H1 (cell line): ENCODE data around the gene CLIP4. TPM values are rescaled to one million over a fixed set of nuclear protein-coding genes. Genes with fewer than 3 reads are reported as not detected.

Experiments used
- CTCF ChIA-PET: fragments of 300-600 bp; sonication (Branson Sonifier 250); formaldehyde crosslinking; loops from one replicate; lab custom pipeline; 2021; ENCODE audit not compliant: partially characterized antibody; lab: Charles Lee
- POLR2A ChIA-PET: fragments of 300-600 bp; sonication (Branson Sonifier 250); formaldehyde crosslinking; loops from one replicate; lab custom pipeline; 2021; ENCODE audit warnings: inconsistent platforms; ENCODE audit not compliant: partially characterized antibody; lab: Charles Lee
- DNase-seq, 2 experiments: peaks; one replicate each; pipeline versions ENCODE4 v3.0.0 to v3.0.0-alpha.2; 2010 to 2022; ENCODE audit warnings: low spot score in 2 of 2, low read depth in 1 of 2, mixed read lengths in 1 of 2
- FAIRE-seq: peaks from 2 replicates; lab custom pipeline; 2011; peaks lifted over from hg19 to GRCh38; lab: Jason Lieb, UNC
- H2AFZ ChIP-seq: 2 replicates; pipeline ENCODE4 v1.8.1; 2012; ENCODE audit warnings: low read length, inconsistent platforms
- H2AK5ac ChIP-seq: 2 replicates; pipeline ENCODE4 v1.6.1; 2013; ENCODE audit warnings: low read depth, low read length
- H2BK120ac ChIP-seq: replicated peaks from 2 replicates; pipeline ENCODE3; 2013; ENCODE audit warnings: low read depth, low read length, inconsistent platforms
- H2BK12ac ChIP-seq: 2 replicates; pipeline ENCODE4 v1.6.1; 2013; ENCODE audit warnings: low read depth, low read length
- H2BK15ac ChIP-seq: 2 replicates; pipeline ENCODE4 v1.6.1; 2013; ENCODE audit warnings: low read length
- H2BK20ac ChIP-seq: 2 replicates; pipeline ENCODE4 v1.6.1; 2013; ENCODE audit warnings: low read length
- H2BK5ac ChIP-seq: 2 replicates; pipeline ENCODE4 v1.6.1; 2013; ENCODE audit warnings: low read depth, low read length
- H3K14ac ChIP-seq: 2 replicates; pipeline ENCODE4 v1.6.1; 2013; ENCODE audit warnings: inconsistent platforms; ENCODE audit not compliant: insufficient read length
- H3K18ac ChIP-seq: 2 replicates; pipeline ENCODE4 v1.6.1; 2013; ENCODE audit warnings: low read length; ENCODE audit errors: extremely low read depth
- H3K23ac ChIP-seq: 2 replicates; pipeline ENCODE4 v1.6.1; 2013; ENCODE audit warnings: inconsistent platforms; ENCODE audit not compliant: insufficient read length
- H3K23me2 ChIP-seq: 2 replicates; pipeline ENCODE4 v1.6.1; 2013; ENCODE audit warnings: low read depth, low read length
- H3K27ac ChIP-seq: 2 replicates; pipeline ENCODE4 v1.6.1; 2011; ENCODE audit warnings: low read depth, low read length, inconsistent platforms
- H3K27me3 ChIP-seq, 4 experiments: replicated peaks in 1 of 4; 1 replicate in 1 of 4; 2 replicates in 3 of 4; pipeline versions ENCODE4 v1.6.1 to v1.8.1; 2011 to 2013; ENCODE audit warnings: low read length in 3 of 4, mild to moderate bottlenecking in 3 of 4, inconsistent platforms in 2 of 4, mixed read lengths in 2 of 4, moderate library complexity in 1 of 4; ENCODE audit not compliant: control insufficient read depth in 3 of 4, insufficient read depth in 3 of 4; ENCODE audit errors: extremely low read depth in 1 of 4
- H3K36me3 ChIP-seq, 4 experiments: 2 replicates each; pipeline versions ENCODE4 v1.6.1 to v1.8.1; 2011 to 2013; ENCODE audit warnings: mild to moderate bottlenecking in 4 of 4, low read length in 3 of 4, moderate library complexity in 2 of 4, control low read depth in 1 of 4, inconsistent platforms in 1 of 4; ENCODE audit not compliant: insufficient read depth in 4 of 4, control insufficient read depth in 2 of 4
- H3K4ac ChIP-seq: replicated peaks from 2 replicates; pipeline ENCODE3; 2013; ENCODE audit warnings: low read length, low read depth, mixed read lengths, inconsistent platforms; ENCODE audit not compliant: insufficient read length
- H3K4me1 ChIP-seq, 4 experiments: replicated peaks in 1 of 4; 1 replicate in 1 of 4; 2 replicates in 3 of 4; pipeline versions ENCODE4 v1.6.1 to v1.8.1; 2011 to 2013; ENCODE audit warnings: low read length in 3 of 4, inconsistent platforms in 2 of 4, mixed read lengths in 1 of 4; ENCODE audit not compliant: insufficient read depth in 4 of 4, control insufficient read depth in 3 of 4
- H3K4me2 ChIP-seq, 2 experiments: 2 replicates each; pipeline versions ENCODE4 v1.6.1 to v1.8.1; 2011 to 2013; ENCODE audit warnings: low read depth in 2 of 2, low read length in 2 of 2, control low read depth in 1 of 2, inconsistent platforms in 1 of 2, mild to moderate bottlenecking in 1 of 2; ENCODE audit not compliant: insufficient read depth in 1 of 2
- H3K4me3 ChIP-seq, 4 experiments: fragments of 200-600, 300-600 bp in 1 of 4; sonication (generic), shearing (Covaris generic), sonication (Bioruptor Twin) in 1 of 4; 2 replicates each; pipeline versions ENCODE4 v1.5.1 to v1.8.1; 2011 to 2016; ENCODE audit warnings: low read length in 4 of 4, low read depth in 3 of 4, control low read depth in 2 of 4, inconsistent platforms in 2 of 4, mild to moderate bottlenecking in 2 of 4, mixed read lengths in 1 of 4, moderate library complexity in 1 of 4; ENCODE audit not compliant: insufficient read depth in 2 of 4; ENCODE audit errors: extremely low read depth in 1 of 4
- H3K56ac ChIP-seq: replicated peaks from 2 replicates; pipeline ENCODE3; 2013; ENCODE audit warnings: low read depth, mild to moderate bottlenecking, mixed read lengths, low read length, inconsistent platforms; ENCODE audit not compliant: insufficient read length
- H3K79me1 ChIP-seq: 2 replicates; pipeline ENCODE4 v1.6.1; 2013; ENCODE audit warnings: low read depth, low read length, control low read depth
- H3K79me2 ChIP-seq, 2 experiments: 2 replicates each; pipeline versions ENCODE4 v1.6.1 to v1.8.1; 2012 to 2013; ENCODE audit warnings: low read length in 2 of 2, mild to moderate bottlenecking in 2 of 2, inconsistent platforms in 1 of 2; ENCODE audit not compliant: insufficient read depth in 2 of 2, control insufficient read depth in 1 of 2
- H3K9ac ChIP-seq, 4 experiments: replicated peaks in 1 of 4; 1 replicate in 1 of 4; 2 replicates in 3 of 4; pipeline versions ENCODE4 v1.6.1 to v1.8.1; 2011 to 2013; ENCODE audit warnings: low read depth in 3 of 4, low read length in 3 of 4, control low read depth in 2 of 4, mild to moderate bottlenecking in 2 of 4, moderate library complexity in 2 of 4, inconsistent platforms in 1 of 4; ENCODE audit errors: extremely low read depth in 1 of 4
- H3K9me3 ChIP-seq, 2 experiments: 2 replicates each; pipeline versions ENCODE4 v1.6.1 to v1.8.1; 2012 to 2013; ENCODE audit warnings: mild to moderate bottlenecking in 2 of 2, moderate library complexity in 2 of 2, control low read depth in 1 of 2, inconsistent platforms in 1 of 2, low read depth in 1 of 2, low read length in 1 of 2, mixed read lengths in 1 of 2; ENCODE audit not compliant: insufficient read depth in 2 of 2
- H4K20me1 ChIP-seq, 2 experiments: replicated peaks in 1 of 2; 2 replicates each; pipeline versions ENCODE3 to v1.8.1; 2011 to 2013; ENCODE audit warnings: inconsistent platforms in 2 of 2, low read length in 2 of 2, mild to moderate bottlenecking in 1 of 2; ENCODE audit not compliant: insufficient read depth in 2 of 2, control insufficient read depth in 1 of 2
- H4K5ac ChIP-seq: 2 replicates; pipeline ENCODE4 v1.6.1; 2013; ENCODE audit warnings: low read length, low read depth, mixed read lengths, inconsistent platforms; ENCODE audit not compliant: insufficient read length
- H4K8ac ChIP-seq: 2 replicates; pipeline ENCODE4 v1.8.0; 2013; ENCODE audit warnings: mild to moderate bottlenecking, moderate library complexity, low read length, inconsistent platforms; ENCODE audit not compliant: insufficient read depth; ENCODE audit errors: extremely low read depth
- H4K91ac ChIP-seq: replicated peaks from 2 replicates; pipeline ENCODE3; 2013; ENCODE audit warnings: low read length, mixed read lengths, inconsistent platforms; ENCODE audit not compliant: insufficient read length
- CEBPB ChIP-seq: IDR thresholded peaks from 2 replicates; pipeline ENCODE4 v1.6.1; 2012; ENCODE audit warnings: low read depth, low read length
- KDM5A ChIP-seq: fragments of 200-600 bp; IDR thresholded peaks from 2 replicates; pipeline ENCODE4 v1.7.1; 2012; ENCODE audit warnings: mild to moderate bottlenecking, low read length, inconsistent platforms, mixed read lengths
- NANOG ChIP-seq: IDR thresholded peaks from 2 replicates; pipeline ENCODE4 v1.6.1; 2011; ENCODE audit warnings: low read length, low read depth, mild to moderate bottlenecking, inconsistent platforms; ENCODE audit not compliant: insufficient read depth, poor library complexity, severe bottlenecking
- RFX5 ChIP-seq: IDR thresholded peaks from 2 replicates; pipeline ENCODE4 v1.6.1; 2011; ENCODE audit warnings: low read depth, low read length, improper control_type of control experiment, borderline replicate concordance
- RXRA ChIP-seq: IDR thresholded peaks from 2 replicates; pipeline ENCODE4 v1.6.1; 2011; ENCODE audit warnings: low read depth, mild to moderate bottlenecking, low read length, moderate library complexity; ENCODE audit not compliant: insufficient read depth
- SAP30 ChIP-seq: fragments of 300-600 bp; sonication (generic); IDR thresholded peaks from 2 replicates; pipeline ENCODE4 v1.7.1; 2012; ENCODE audit warnings: low read length, moderate library complexity, mild to moderate bottlenecking, inconsistent platforms; ENCODE audit not compliant: insufficient read depth, insufficient replicate concordance
- SIX5 ChIP-seq: IDR thresholded peaks from 2 replicates; pipeline ENCODE4 v1.6.1; 2011; ENCODE audit warnings: mild to moderate bottlenecking, low read depth, low read length
- TBP ChIP-seq: IDR thresholded peaks from 2 replicates; pipeline ENCODE4 v1.6.1; 2011; ENCODE audit warnings: low read depth, low read length, improper control_type of control experiment
- TCF12 ChIP-seq: IDR thresholded peaks from 2 replicates; pipeline ENCODE4 v1.6.1; 2011; ENCODE audit warnings: low read depth, mild to moderate bottlenecking, low read length
- WGBS, 2 experiments: shearing (Covaris generic) in 1 of 2; methylation state at CpG; one replicate each; pipeline versions ENCODE4 v1.1.6 to v1.1.7; 2013 to 2015; ENCODE audit warnings: low lambda C conversion rate in 2 of 2, mixed read lengths in 2 of 2, inconsistent platforms in 1 of 2, low coverage in 1 of 2, missing lambda C conversion rate in 1 of 2; ENCODE audit not compliant: insufficient replicate concordance in 2 of 2, insufficient coverage in 1 of 2, insufficient read length in 1 of 2; ENCODE audit errors: extremely low coverage in 1 of 2, missing lambda C conversion rate in 1 of 2; 5-methylcytosine and 5-hydroxymethylcytosine counted together
- polyA plus RNA-seq, 7 experiments: library from polyadenylated mRNA; depleted of rRNA in 3 of 7; stranded (reverse) in 5 of 7; unstranded in 2 of 7; fragments of >200 nt in 5 of 7; fragments of 200-250 nt in 2 of 7; gene quantifications; 1 replicate in 5 of 7; 2 replicates in 1 of 7; 4 replicates in 1 of 7; pipeline versions ENCODE4 v1.2.1 to v1.2.3, GENCODE V29; 2011 to 2013; ENCODE audit warnings: missing spikeins in 2 of 7, mixed read lengths in 2 of 7
- total RNA-seq: library from RNA; stranded (reverse); fragmentation: NEBNext Ultra II Directional; extraction: Animal tissue kit (Norgen Biotek cat#: 25700); gene quantifications from 2 replicates; pipeline ENCODE4 v1.2.1, GENCODE V29; 2021

Gene CLIP4
- total and polyA plus RNA-seq, 2 of the 8 experiments (the other 6 are each of a cell fraction or from before 2014, with no cell fraction given): 0.08 to 0.09 TPM

- H3K27ac ChIP-seq: no peak overlapping the region
These were observed 104.2 kb downstream of the CLIP4 start for GRCh38 chr2:29219374-29219773.

More at GRCh38 chr2:29219374-29219773, 104.2 kb downstream of the CLIP4 start:
- Histone ChIP-seq H4K5ac (no peak overlapping the region), H2AFZ (no peak overlapping the region), H3K79me1 (no peaks in the 10 kb centered on the region), H3K9me3 (no peaks in the 10 kb centered on the region), H3K36me3 (no peaks in the 10 kb centered on the region), H3K4me1 (no peaks in the 10 kb centered on the region; a peak in 1 of 7 replicates), H3K23ac (no peak overlapping the region), H4K8ac (no peak overlapping the region), H3K23me2 (peaks cover 8% of the 10 kb centered on the region), H3K18ac (no peak overlapping the region), H3K56ac (no peak overlapping the region), H4K91ac (no peak overlapping the region), H2BK120ac (no peak overlapping the region), H2AK5ac (no peak overlapping the region), H3K9ac (no peak overlapping the region), H2BK5ac (no peak overlapping the region), H3K14ac (no peak overlapping the region), H3K4me2 (no peak overlapping the region), H3K4me3 (no peak overlapping the region), H3K27me3 (no peaks in the 10 kb centered on the region), H4K20me1 (peaks cover 0 to 8% of the 10 kb centered on the region in 2 experiments), H2BK15ac (no peak overlapping the region), H2BK12ac (no peak overlapping the region), H3K79me2 (no peaks in the 10 kb centered on the region), H2BK20ac (no peak overlapping the region), H3K4ac (no peak overlapping the region)
- no peak for FAIRE-seq
- ChIA-PET POLR2A (no interaction called here), CTCF (no interaction called here)
- no peak for TF ChIP-seq TBP
- TF ChIP-seq SAP30: no peak
- no peak for TF ChIP-seq SIX5
- TF ChIP-seq CEBPB: no peak
- no peak for TF ChIP-seq RFX5
- no peak for TF ChIP-seq NANOG
- TF ChIP-seq KDM5A: no peak
- TF ChIP-seq RXRA: no peak
- no peak for TF ChIP-seq TCF12
- DNase-seq: no peak
- 76% methylated on average over 4 of the region's 4 CpGs; no CpG with 5 or more reads in 1 of the 2 experiments for WGBS, 2 experiments
